DMS79 treated with DMSO at 0.1 percent for 48 hours (cell line): ENCODE measurements around the gene NPHS2.
"Not testable (repeated sequence)": the region's sequence is repeated elsewhere in the genome, so short reads cannot be mapped to it uniquely, and the experiment has no call there.

Experiments
- DNase-seq: peaks from one replicate; lab custom pipeline; 2025; lab: John Stamatoyannopoulos, UW

Gene NPHS2

DNA sequence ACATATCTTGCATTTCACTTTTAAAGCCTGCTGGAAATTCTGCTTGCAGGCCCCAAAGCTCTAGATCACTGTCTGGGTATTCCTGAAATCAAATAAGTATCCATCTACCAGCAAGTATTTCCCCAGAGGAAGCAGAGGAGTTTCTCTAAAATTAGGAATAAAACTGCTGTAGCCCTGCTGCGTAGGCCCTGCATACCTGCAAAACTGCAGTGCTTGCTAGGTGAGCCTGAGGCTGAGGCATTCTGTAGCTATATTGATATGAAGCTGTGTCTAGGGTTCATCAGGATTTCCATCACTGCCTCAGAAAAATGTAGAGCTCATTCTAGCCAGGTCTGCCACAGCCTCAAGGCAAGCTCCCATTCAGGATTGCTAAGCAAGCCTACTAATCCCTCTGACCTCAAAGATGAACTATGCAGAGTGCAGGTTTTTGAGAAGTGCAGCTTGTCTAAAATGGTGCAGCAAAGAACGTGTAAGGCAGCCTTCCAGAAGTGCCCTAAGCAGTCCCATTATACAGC, 28.7 kb downstream of the NPHS2 start:
- DNase-seq = no peak

- no peak for DNase-seq
These were observed 30.4 kb downstream of the NPHS2 start for GRCh38 chr1:179545321-179545720.

- DNase-seq = no peak
These were observed 34.0 kb downstream of the NPHS2 start for GRCh38 chr1:179541774-179542173.

- DNase-seq = no peak
These were observed 45.4 kb downstream of the NPHS2 start for GRCh38 chr1:179530352-179530751.

- DNase-seq = no peak
These were observed 46.1 kb downstream of the NPHS2 start for GRCh38 chr1:179529482-179530195.

DNA sequence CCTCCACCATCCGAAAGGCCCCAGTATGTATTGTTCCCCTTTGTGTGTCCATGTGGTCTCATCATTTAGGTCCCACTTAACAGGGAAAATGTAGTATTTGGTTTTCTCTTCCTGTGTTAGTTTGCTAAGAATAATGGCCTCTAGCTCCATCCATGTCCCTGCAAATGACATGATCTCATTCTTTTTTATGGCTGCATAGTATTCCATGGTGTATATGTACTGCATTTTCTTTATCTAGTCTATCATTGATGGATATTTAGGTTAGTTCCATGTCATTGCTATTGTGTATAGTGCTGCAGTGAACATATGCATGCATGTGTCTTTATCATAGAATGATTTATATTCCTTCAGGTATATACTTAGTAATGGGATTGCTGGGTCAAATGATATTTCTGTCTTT, 57.2 kb downstream of the NPHS2 start:
- DNase-seq = not testable (repeated sequence)

- no peak for DNase-seq
These were observed 58.6 kb downstream of the NPHS2 start for GRCh38 chr1:179516976-179517705.

GRCh38 chr1:179510038-179510437, 65.7 kb downstream of the NPHS2 start:
- no peak for DNase-seq

- no peak for DNase-seq
These were observed 66.4 kb downstream of the NPHS2 start for GRCh38 chr1:179509384-179509783.

- DNase-seq = no peak
These were observed 69.5 kb downstream of the NPHS2 start for GRCh38 chr1:179506199-179506598.
